Neural progenitor cell (in vitro differentiated cells): ENCODE measurements around the gene TSPEAR.

Experiments
- EZH2 ChIP-seq: fragments of 200-600 bp; sonication (generic); IDR thresholded peaks from 2 replicates; pipeline ENCODE4 v1.6.1; 2017; ENCODE audit warnings: antibody characterized with exemption, mild to moderate bottlenecking, moderate library complexity
- TF ChIP-seq, protein P1 (sequence below): fragments of 200-600 bp; sonication (generic); IDR thresholded peaks from 2 replicates; pipeline ENCODE4 v1.5.1; 2017; ENCODE audit warnings: antibody characterized with exemption, mild to moderate bottlenecking

DNA sequence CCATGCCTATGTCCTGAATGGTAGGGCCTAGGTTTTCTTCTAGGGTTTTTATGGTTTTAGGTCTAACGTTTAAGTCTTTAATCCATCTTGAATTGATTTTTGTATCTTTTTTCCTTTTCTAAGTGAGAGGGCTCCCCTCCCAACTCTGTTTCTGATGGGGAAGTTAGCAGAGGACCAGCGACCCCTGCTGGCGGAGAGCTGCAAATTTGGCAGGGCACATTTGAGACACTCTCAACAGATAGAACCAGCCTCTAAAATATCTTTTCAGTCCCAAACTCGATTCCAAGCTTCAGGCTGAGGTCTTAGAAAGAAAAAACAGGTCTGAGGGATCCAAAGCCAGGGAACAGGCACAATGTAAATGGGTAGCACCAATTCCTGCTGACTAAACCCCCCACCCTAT is 223.5 kb downstream of the TSPEAR start:
- TF ChIP-seq, protein P1, sequence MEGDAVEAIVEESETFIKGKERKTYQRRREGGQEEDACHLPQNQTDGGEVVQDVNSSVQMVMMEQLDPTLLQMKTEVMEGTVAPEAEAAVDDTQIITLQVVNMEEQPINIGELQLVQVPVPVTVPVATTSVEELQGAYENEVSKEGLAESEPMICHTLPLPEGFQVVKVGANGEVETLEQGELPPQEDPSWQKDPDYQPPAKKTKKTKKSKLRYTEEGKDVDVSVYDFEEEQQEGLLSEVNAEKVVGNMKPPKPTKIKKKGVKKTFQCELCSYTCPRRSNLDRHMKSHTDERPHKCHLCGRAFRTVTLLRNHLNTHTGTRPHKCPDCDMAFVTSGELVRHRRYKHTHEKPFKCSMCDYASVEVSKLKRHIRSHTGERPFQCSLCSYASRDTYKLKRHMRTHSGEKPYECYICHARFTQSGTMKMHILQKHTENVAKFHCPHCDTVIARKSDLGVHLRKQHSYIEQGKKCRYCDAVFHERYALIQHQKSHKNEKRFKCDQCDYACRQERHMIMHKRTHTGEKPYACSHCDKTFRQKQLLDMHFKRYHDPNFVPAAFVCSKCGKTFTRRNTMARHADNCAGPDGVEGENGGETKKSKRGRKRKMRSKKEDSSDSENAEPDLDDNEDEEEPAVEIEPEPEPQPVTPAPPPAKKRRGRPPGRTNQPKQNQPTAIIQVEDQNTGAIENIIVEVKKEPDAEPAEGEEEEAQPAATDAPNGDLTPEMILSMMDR, result peak; percentile 66
- TF ChIP-seq EZH2, result no peak
